MM.1S (cell line): ENCODE measurements around the gene ABHD12.

Experiments used
- EZH2phosphoT487 ChIP-seq: fragments of 300-600 bp; sonication (generic); IDR thresholded peaks from 2 replicates; pipeline ENCODE4 v1.6.1; 2018; ENCODE audit warnings: antibody characterized with exemption, low read length
- TF ChIP-seq, protein P1 (sequence below): fragments of 300-600 bp; sonication (generic); IDR thresholded peaks from 2 replicates; pipeline ENCODE4 v1.5.1; 2016; ENCODE audit warnings: antibody characterized with exemption, low read length, mixed read lengths

DNA sequence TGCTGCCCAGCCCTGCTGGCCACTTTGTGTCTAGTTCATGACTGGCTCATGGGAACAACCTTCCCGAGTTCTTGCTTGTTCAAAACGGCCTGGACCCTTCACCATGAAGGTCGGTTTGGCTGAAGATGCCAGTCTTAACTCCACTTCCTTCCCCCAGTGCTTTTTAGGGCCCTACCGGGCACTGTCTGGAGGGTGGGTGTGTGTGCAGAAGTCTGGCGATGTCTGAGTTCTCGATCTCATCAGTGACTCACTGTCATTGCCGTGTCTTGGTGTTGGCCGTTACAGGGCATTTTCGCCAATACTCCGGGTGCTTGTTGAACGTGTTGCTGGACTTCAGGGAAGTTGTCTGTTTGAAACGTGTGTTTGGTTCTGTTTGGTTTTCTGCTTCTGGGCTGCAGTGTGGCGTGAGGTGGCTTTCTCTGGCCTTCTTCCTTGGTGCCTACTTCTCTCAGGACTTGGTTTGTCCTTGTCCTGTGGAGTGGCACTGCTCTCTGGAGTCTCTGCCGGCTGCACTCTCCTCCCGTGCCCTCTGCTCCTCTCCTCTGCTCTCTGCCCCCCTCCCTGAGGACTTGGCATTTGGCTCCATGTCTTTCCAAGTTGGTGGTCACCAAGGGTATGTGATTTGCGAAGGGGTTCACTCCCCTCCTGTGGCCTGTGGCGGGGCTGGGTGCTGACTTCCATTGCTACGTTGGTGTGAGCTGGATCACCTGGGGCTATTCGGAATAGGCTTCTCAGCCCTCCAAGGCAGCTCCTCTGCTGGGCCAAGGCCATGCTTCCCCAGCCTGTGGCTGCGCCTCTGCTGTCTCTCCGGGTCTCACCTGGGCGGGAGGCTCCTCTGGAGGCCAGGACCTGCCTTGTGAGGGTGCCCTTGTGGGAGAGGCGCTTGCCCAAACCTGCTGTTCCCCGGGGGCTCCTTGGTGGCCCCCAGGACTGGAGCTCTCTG is 104.5 kb downstream of the ABHD12 start:
- TF ChIP-seq, protein P1, sequence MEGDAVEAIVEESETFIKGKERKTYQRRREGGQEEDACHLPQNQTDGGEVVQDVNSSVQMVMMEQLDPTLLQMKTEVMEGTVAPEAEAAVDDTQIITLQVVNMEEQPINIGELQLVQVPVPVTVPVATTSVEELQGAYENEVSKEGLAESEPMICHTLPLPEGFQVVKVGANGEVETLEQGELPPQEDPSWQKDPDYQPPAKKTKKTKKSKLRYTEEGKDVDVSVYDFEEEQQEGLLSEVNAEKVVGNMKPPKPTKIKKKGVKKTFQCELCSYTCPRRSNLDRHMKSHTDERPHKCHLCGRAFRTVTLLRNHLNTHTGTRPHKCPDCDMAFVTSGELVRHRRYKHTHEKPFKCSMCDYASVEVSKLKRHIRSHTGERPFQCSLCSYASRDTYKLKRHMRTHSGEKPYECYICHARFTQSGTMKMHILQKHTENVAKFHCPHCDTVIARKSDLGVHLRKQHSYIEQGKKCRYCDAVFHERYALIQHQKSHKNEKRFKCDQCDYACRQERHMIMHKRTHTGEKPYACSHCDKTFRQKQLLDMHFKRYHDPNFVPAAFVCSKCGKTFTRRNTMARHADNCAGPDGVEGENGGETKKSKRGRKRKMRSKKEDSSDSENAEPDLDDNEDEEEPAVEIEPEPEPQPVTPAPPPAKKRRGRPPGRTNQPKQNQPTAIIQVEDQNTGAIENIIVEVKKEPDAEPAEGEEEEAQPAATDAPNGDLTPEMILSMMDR: no peak
- no peak for TF ChIP-seq EZH2phosphoT487
